Measurements from ENCODE around the gene NRTN.

The NRTN gene

GRCh38 chr19:5817218-5817617 is 12.4 kb downstream of the NRTN start:
- no peak for DNase-seq

DNA sequence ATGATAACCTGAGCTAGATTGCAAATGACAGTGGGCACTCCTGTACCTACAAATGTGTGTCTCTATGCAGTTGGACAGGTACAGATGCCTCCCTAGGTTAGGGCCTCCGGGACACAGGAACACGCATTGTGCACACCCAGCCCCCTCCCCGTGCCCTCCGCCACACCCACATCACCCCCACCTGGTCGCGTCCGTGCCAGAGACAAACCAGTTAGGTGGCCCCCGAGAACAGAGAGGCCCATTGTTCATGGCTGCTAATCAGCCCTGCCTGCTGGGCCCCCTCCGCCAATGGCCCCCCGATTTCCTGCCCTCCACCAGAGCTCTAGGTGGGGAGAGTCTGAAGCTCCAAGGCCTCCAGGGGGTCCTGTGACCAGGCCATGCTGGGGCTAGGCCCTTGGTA is 13.7 kb downstream of the NRTN start:
- DNase-seq = no peak

DNA sequence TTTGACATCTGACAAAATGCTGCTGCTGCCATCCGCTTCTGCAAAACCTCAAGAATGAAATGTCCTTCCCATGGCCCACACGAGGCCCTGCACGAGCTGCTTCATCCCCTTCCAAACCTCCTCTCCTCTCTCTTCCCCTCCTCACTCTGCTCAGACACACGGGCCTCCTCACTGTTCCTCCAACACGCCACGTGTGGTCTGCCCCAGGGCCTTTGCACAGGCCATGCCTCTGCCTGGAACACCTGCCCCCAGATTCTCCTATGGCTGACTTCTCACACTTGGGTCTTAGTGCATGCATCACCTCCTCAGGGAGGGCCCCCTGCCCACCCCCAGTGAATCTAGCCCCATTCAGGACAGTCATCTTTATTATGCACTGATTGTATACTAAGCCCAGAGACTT is 15.9 kb downstream of the NRTN start:
- DNase-seq = no peak

GRCh38 chr19:5821521-5822180 is 16.8 kb downstream of the NRTN start:
- no peak for DNase-seq

GRCh38 chr19:5822181-5822844 is 17.4 kb downstream of the NRTN start:
- no peak for DNase-seq

GRCh38 chr19:5823579-5824281 is 18.9 kb downstream of the NRTN start:
- no peak for DNase-seq

GRCh38 chr19:5824751-5825150 is 19.9 kb downstream of the NRTN start:
- peak; percentile 47 for DNase-seq

GRCh38 chr19:5825178-5825577 is 20.3 kb downstream of the NRTN start:
- no peak for DNase-seq

DNA sequence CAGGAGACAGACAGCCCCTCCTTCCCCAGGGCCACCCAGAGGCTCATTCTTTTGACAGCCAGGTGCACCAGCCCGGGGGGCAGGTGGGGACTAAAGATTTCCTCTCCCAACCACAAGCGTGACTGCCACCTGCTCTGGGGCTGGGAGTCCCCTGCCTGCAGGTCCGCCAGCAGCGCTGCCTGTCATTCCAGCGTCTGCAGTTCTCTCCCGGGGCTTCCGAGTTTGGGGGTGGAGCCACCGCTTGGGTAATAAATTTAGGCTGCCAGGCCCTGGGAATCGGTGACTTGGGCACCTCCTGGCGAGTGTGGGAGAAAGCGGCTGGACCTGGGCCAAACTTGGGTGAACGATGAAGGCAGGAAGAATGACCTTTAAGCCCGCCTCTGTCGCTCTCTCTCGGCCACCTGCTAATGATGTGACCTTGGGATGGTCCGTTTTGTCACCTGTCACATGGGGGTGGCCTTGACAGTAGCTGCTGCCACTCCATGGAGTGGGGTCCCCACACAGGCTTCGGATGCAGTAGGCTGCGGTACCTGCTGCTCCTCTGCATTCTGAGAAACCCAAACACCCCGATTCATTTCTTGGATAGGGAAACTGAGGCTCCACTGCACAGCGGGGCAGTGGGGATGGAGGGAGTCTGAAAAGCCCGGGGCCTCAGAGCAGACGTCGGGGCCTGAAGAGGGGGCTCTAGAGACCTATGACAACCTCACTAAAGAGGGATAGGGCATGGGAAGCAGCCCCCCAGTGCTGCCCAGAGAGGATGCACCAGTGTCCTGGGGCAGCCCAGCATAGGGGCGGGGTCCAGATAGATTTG is 21.9 kb downstream of the NRTN start:
- peak; percentile 43 for DNase-seq

GRCh38 chr19:5827342-5827890 is 22.5 kb downstream of the NRTN start:
- peak; percentile 22 for DNase-seq

DNA sequence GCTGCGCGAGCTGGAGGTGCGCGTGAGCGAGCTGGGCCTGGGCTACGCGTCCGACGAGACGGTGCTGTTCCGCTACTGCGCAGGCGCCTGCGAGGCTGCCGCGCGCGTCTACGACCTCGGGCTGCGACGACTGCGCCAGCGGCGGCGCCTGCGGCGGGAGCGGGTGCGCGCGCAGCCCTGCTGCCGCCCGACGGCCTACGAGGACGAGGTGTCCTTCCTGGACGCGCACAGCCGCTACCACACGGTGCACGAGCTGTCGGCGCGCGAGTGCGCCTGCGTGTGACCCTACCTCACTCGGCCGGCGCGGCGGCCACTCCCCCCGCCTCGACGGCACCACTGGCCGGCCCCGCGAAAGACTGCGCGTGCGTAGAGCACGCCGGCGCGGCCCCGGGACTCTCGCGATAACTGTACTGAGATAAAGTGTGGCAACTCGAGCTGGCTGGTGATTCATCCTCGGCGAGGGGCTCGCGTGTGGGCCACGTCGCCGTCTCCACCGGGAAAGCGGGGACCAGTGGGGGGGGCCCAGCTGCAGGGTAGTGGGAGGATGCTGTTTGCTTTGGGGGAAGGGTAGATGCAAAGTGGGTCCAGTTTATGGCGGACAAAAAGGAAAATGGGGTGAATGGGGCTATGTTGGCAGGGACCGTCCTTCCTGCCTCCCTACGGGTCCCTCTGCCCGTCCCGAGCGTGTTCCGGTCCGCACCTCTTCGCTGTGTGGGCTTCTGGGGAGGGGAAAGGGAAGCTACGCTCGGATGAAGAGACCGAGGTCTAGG is 23.2 kb downstream of the NRTN start:
- DNase-seq = peak; percentile 99

DNA sequence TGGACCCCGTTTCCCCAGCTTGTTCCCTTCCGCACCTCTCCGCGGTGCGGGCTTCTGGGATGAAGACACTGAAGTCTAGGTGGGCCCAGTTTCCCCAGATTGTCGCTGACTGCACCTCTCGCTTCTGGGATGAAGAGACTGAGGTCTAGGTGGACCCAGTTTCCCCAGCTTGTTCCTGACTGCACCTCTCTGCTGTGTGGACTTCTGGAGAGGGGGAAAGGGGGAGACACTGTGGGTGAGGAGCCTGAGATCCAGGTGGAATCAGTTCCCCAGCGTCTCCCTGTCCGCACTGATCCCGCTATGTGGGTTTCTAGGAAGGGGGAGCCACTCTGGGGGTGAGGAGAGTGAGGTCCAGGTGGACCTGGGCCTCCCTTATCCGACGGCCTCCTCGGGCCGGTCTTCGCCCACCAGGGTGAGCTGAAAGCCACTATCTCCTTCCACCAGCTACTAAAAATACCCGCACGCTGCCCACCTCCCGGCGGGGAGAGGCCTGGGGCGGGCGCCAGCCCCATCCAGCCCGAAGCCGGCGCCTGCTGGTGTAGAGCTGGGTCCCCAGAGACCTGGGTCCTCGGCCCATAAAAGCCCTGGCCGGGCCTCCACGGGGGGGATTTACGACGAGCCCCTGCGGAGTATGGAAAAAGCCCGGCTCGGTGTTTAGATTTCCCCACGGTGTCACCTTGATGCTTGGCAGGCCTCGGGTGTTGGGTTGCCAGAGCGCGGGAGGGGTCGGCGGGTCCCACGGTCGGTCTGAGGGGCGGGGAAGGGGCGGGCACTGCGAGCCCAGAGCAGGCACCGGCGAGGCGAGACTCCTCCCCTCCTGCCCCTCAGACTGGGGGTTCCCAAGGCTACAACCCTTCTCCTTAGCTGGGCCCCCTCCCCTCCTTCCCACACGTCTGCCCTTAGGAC is 24.0 kb downstream of the NRTN start:
- DNase-seq = peak; percentile 63

GRCh38 chr19:5829567-5830310 is 24.9 kb downstream of the NRTN start:
- DNase-seq = no peak

DNA sequence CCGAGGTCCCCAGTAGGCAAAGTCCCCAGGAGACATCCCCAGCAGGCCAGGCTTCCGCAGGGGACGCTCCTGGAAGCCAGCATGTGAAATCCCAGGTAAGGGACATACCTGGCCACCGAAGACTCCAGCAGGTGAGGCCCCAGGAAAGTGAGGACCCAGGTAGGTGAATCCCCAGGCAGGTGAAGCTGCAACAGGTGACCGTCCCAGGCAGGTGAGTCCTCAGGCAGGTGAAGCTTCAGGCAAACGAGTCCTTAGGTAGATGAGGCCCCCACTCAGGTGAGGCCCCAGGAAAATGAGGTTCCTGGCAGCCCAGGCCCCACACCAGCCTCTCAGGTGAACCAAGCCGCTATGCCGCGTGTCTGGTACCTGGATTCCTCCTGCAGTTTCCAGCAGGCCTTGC is 26.3 kb downstream of the NRTN start:
- no peak for DNase-seq

- no peak for DNase-seq
These were observed 27.2 kb downstream of the NRTN start for GRCh38 chr19:5832061-5832460.

DNA sequence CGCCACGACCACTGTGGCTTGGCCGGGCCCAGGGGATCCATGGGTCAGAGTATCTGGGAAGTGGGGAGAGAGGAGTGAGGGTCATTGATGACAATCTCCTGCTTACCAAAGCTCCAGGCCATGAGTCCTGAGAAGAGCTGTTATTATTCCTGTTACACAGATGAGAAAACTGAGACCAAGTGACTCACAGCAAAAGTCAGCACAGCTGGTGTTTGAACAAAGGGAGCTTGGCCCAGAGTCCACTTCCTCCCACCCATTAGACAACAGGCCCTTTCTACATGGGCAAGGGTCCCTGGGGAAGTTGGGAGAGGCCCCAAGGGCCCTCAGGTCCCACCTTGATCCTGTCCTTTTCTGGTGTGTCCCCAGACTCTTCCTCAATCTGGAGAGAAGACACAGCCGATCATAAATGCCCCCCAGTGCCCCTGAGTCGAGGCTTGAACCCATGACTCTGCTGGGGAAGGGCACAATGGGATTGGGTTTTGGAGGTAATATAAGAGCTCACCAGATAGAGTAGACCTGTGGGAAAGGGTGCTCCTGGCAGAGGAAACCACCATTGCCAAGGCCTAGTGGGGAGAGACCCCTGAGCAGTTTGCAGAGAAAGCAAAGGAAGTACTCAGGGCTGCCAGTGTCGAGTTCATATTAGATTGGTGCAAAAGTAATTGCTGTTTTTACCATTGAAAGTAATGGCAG is 27.8 kb downstream of the NRTN start:
- no peak for DNase-seq

- no peak for DNase-seq
These were observed 33.0 kb downstream of the NRTN start for GRCh38 chr19:5837761-5838352.

DNA sequence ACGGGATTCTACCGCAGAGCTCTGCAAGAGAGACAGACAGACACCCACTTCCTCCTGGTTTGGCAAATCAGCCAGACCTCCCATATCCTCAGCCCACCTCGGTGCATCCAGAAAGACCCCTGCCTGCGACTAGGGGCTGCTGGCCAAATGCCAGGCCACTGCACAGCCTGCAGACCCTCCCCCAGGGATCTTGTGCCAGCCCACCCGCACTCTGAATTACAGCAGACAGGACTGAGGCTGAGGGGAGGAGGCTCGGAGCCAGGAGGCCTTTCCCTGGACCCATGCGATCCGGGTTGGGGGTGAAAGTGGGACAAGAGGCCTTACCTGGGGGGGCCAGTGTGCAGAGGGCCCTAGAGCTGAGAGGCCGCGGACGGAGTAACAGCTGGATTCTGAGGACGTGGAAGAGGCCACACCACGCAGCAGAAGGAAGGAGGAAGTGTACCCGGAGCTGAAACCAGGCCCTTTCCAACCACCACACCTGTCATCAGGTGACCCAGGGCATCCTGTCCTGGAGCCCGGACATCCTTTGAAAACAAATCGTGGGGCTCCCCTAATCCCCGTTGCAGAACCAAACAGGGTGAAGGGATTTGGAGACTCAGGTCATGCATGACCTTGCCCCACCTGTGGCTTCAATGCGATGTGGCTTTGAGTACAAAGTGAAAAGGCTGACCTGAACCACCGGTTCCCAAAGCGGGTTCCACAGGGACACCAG is 33.6 kb downstream of the NRTN start:
- DNase-seq = no peak
